Measurements from ENCODE around the gene NARF. TPM values are rescaled to one million over a fixed set of nuclear protein-coding genes. Genes with fewer than 3 reads are reported as not detected.

Gene NARF
- total and polyA plus RNA-seq, 2 of the 8 experiments (the other 6 are each of a cell fraction or from before 2014, with no cell fraction given) = 97.4 to 131 TPM

DNA sequence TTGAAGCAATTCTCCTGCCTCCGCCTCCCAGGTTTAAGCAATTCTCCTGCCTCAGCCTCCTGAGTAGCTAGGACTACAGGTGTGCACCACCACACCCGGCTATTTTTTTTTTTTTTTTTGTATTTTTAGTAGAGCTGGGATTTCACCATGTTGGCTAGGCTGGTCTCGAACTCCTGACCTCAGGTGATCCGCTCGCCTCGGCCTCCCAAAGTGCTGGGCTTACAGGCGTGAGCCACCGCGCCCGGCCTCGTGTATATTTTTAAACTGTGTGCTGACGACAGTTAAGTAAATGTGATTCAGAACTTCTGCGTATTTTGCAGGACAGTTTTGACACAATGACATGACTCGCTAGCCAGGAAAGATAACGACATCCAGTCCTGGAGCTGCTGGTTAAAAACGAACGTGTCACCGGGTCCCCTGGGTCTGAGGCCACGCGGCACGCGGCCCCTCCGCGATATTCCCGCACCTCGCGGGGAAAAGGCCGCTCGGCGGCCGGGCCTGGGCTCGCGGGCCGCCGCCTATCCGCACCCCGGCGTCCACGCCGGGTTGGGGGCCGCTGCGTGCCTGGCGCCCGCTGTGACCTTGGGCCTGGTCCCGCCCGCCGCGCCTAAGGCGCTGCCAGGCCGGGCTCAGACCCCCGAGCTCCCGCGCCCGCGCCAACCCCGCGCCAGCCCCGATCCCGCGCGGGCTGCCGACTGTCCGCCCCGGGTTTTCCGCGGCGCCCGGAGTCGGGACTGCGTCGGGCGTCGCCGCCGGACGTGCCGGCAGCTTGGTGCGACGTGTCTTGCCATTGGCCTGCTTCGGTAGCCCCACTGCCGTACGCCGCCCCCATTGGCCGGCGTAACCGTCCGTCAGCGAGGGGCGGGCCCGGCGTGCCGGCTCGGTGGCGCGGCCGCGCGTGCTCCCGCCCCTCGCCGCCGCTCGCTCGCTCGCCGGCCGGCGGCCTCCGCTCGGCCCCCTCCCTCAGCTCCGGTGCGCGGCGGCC lies 60.6 kb downstream of the NARF start, which contains the start of gene FOXK2 (continued):
- TF ChIP-seq TEAD4 (IDR thresholded peaks at IDR 0.05; ENCODE audit: low read depth, low read length) (no peak), GTF2F1 (IDR thresholded peaks at IDR 0.05; ENCODE audit: borderline replicate concordance, low read depth, low read length) (no peak), YY1 (IDR thresholded peaks at IDR 0.05; ENCODE audit: low read depth, low read length) (no peak), EP300 (IDR thresholded peaks at IDR 0.05; ENCODE audit: borderline replicate concordance in 1 of 2, low read depth in 2 of 2, low read length in 2 of 2) (0 out of 3 replicates have a peak, but pooled peaks of 1 of the 2 experiments have one; percentile 53), POLR2AphosphoS5 (IDR thresholded peaks at IDR 0.05; ENCODE audit: low read depth, low read length) (no peak), SIRT6 (IDR thresholded peaks at IDR 0.05; ENCODE audit: low read length) (no peak), JUN (IDR thresholded peaks at IDR 0.05; ENCODE audit: low read depth, low read length) (no peak), EZH2 (IDR thresholded peaks at IDR 0.05; ENCODE audit: low read depth, low read length, severe bottlenecking) (no peak), TAF1 (IDR thresholded peaks at IDR 0.05; ENCODE audit: low read depth, low read length) (peak; percentile 51; the same call in 1 of the 2 replicates), CREB1 (IDR thresholded peaks at IDR 0.05) (peak; percentile 77)
- TF ChIP-seq, protein P1, sequence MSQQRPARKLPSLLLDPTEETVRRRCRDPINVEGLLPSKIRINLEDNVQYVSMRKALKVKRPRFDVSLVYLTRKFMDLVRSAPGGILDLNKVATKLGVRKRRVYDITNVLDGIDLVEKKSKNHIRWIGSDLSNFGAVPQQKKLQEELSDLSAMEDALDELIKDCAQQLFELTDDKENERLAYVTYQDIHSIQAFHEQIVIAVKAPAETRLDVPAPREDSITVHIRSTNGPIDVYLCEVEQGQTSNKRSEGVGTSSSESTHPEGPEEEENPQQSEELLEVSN (IDR thresholded peaks at IDR 0.05) = no peak; the same call in 1 of the 2 replicates
